CD1c-positive myeloid dendritic cell (primary cell): ENCODE measurements around the gene ARSB.

ENCODE experiments used
- DNase-seq: peaks from one replicate; pipeline ENCODE4 v3.0.0-alpha.2; 2016; ENCODE audit errors: extremely low spot score

The ARSB gene

DNA sequence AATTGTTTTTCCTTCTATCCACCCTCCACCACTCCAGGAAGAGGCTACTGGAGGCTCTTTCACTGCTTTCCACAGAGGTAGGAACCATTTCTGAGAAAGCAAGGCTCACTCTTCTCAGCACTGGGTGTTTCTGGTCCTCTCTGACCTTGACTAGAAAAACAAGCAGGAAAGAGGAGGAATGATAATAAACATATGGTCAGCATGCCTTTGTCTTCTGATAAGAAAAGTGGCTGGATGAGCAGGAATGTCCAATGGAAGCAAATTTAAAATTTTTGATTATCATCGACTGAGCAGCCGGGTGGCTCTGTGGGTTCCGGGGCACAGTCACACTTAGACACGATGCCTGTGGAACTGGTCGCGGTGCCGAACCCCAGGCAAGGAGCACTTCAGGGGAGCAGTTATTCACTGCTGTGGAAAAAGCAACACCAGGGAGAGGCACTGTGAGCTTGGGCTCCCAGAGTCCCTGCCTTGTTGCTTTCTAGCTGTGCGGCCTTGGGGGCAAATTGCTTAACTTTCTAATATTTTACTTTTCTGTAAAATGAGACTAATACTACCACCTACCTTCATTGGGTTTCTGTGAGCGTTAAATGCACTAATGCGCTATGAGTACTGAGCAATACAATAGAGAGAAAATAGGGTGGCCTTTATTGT, 179.5 kb downstream of the ARSB start:
- DNase-seq: no peak

DNA sequence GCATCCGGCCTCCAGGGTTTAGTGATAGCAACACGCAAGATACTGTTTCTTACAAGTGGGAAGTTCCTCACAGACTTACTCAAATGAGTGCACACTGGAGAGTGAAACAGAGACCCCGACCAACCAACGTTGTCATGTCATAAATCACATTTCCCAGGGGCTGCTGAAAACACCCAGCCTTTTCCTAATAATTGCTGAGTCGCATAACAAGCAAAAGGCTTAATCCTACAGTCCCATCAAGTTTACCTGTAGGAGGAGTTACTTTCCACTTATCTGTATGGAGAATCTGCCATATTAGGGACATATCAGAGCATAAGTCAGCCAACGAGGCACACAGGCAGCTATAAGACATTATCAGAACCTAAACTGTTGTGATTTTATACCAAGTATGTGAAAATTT, 180.1 kb downstream of the ARSB start:
- no peak for DNase-seq

DNA sequence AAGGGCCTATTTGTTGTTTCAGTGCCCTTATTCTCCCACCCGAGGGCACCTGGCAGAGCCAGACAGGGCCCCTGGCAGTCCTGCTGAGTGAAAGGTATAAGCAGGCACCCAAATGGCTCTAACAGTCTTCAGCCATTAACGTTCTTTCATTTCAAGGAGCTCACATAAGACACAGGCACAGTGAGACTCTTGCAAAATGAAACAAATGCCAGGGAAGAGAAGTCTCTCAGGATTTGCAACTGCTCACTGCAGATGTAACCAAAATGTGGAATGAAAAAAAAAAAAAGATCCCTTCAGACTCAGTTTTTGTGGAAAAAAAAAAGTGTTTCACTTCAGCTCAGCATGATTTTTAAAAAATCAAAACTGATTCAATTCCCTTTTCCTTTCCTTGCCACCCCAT, 181.2 kb downstream of the ARSB start:
- DNase-seq: no peak

DNA sequence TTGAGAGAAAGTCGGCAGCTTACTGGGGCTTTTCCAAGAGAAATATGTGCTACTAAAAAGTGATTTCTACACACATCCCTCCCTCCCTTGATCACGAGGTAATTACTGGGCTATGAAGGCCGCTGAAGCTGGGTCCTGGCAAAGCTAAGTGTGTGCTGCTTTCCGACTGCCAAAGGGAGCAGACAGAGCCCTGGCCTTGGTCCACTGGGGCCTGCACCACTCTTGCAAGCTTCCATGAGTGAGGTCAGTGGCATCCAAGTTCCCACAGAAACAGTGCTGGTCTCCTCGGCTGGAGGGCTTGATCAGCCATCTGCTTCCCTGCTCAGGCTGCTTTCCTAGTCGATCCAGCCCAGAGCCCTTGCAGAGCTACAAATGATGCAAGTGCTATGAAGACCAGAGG, 181.8 kb downstream of the ARSB start:
- no peak for DNase-seq

DNA sequence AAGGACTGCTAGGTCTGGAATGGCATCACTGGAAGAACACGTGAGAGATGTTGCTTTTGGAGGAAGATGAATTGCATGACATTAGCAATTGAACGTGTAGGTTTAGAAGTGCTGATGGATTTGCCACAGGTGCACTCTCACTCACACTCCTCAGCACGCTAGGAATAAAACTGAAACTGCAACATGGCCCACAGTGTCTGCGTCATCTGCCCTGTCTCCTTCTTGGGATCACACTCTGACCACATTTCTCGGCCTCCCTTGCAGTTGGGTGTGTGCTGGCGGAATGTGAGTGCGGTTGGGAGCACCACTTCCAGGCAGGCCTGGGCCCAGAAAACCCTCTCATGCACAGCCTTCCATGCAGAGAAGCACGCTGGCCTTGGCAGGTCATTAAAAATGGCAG, 183.7 kb downstream of the ARSB start:
- DNase-seq: no peak

DNA sequence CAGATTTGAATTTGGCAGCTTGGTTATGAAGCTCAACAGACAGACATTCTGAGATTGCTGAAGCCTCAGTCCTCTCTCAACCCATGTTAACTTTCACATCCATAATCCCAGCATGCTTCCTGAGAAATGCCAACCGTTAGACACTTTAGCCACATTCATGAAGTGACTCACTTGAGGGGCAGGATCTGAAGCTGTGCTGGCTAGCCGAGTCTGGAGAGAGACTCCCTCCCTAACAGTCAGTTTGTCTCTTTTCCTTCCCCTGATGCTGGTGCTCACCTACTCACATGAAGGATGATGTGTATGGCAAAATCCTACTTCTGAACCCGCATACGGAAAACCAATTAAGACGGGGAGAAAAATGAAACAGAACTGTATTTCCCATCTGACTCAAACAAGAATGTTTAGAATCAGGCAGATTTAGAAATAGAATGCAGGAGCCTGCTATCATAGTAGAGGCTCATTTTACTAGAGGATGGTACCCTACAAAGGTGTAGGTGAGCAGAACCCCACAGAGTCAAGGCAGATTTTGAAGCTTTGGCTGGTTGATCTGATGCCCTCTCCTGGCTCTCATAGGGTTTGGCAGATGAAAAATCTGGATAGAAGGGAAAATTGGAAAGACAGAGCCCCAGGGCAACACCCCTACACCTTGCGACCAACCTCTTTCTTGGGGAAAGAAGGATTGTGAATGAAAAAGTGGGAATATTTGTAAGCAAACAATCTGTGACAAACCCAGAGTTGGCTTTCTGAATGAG, 185.7 kb downstream of the ARSB start:
- no peak for DNase-seq

DNA sequence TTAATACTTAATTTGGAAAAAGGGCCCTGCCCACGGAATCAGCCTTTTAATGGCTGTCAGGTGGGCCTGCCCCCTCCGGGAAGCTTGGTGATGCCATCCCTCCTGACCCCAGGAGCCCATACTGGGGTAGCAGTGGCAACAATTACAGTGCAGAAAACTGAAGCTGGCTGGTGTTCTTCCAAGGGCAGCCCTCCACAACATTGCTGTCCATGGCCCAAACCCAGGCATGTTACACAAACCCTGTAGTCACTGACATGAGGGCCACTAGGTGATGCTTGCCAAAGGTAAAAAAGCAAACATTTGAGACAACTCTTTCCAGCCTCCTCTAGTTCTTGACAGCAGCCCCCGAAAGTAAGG, 186.5 kb downstream of the ARSB start:
- DNase-seq: no peak

DNA sequence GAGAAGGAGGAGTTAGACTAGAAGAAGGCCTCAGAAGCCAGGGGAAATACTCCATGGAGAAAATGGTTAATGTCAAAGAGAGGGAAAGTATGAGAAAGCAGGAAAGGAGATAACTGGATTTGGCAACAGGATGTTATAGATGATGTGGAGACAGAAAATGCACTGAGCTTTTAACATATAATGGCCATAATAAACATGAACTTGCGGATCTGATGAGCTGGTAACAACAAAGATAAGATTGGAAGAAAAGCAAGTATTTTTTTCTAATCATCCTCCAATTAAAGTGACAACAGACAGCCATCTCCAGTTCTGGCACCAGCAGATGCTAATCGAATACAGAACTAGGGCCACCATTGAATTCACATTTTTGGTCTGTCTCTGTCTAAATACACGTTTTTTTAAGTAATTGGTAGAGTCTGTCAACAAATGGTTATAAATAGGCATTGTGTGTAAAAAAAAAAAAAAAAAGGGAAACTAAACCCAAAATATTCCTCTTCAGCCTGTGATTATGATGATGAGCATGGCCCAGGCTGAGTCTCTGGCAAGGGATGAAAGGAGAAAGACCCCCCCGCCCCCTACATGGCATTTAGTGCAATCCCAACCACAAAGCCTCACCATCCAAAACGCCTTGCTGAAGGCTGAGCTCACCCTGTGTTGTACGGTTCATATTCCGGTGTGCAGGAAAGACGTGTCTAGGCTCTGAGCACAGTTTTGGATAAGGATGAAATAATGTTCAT, 187.0 kb downstream of the ARSB start:
- no peak for DNase-seq

DNA sequence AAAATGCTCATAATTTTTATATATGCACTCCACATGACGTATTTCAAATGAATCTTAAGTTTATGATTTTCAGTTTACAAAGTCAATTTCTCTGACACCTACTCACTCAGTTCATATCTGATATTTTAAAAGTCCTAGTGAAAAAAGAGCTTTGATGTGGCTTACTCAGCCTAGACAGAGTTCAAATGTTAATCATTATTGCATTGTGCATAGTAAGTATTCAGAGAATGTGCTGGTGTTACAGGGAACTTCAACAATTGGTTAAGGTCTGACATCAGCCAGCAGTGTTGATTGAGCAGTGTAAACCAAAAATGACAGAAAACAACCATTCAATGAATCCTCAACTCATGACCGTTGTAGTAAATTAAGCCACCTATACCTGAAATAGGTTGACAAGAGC, 189.4 kb downstream of the ARSB start:
- DNase-seq: no peak

DNA sequence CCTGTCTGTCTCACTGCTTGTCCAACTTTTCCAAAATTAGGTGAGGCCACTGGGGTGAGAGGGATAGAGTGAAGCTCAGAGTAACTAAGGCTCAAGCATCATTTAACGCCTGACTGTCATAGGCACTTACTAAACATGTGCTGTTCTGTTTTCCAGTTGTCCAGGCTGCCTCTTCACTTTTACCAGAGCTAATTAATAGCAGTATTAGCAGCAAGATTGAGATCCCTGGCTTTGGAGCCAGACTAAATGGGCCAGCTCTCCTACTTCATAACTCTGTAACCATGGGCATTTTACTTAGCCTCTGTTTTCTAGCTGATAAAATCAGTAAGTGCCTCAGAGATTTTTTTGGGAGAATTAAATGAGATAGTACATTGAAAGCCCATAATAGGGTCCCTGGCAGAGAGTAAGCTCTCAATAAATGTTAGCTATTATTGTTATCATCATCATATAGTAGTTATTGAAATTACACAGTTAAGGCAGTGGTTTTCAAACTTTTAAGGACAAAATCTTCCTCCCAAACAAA, 190.4 kb downstream of the ARSB start:
- DNase-seq: no peak

DNA sequence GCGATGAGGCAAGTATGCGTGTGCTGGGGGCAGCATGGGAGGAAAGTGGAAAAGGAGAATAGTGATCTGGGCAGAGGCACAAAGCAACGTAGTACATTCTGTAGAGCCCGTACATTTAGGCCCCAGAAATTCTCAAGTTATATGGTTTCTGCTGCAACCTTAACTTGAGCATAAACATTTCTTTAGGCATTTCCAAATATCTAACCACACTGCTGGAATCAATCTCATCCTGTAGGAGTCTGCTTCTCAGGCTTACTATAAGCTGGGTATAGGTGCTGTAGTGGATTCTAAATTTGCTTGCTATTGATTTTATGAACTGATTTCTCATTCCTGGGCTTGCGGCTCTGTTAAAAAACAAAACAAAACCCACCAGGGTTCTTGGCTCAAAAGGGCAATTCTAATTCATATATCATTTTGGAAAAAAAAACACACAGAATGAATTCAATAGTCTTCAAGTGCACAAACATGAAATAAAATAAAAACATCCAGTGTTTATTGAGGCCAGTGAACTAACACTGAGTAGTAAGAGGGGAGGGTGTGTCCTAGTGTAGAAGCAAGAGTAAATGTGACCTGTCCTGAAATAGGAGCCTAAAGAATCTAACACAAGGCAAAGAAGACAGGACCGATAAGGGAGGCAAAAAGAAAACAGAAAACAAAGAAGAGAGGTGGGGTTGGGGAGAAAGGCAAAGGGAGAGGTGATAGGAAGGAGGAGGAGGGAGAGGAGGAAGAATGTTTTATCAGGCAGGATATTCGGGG, 191.0 kb downstream of the ARSB start:
- DNase-seq: no peak

DNA sequence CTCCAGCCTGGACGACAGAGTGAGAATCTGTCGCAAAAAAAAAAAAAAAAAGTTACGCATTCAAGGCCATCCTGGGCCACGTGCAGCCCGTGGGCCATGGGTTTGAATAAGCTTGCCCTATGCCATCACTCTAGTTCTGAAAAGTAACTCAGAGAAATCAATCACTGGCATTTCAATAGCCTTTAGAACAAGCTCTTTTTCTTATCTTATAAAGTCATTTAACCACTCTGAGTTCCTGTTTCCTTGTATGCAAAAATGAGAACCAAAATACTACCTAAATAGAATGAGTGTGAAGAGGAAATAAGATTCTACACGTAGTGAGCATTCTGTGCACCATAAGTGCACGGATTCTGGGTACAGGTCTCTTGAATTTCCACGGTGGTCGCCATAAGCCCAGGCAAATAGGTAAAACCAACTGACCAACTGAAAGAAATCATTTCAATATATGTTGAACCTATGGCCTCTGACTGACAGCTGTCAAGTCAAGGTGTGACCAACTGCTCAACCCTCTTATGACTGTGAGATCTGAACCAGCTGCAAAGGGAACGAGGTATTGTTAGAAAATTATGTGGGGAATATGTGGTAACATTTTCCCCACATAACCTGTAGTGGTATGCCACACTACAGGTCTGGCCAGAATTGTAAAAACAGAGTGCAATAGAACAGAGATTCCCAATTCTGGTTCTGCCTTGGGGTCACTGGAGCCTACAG, 192.6 kb downstream of the ARSB start:
- no peak for DNase-seq

DNA sequence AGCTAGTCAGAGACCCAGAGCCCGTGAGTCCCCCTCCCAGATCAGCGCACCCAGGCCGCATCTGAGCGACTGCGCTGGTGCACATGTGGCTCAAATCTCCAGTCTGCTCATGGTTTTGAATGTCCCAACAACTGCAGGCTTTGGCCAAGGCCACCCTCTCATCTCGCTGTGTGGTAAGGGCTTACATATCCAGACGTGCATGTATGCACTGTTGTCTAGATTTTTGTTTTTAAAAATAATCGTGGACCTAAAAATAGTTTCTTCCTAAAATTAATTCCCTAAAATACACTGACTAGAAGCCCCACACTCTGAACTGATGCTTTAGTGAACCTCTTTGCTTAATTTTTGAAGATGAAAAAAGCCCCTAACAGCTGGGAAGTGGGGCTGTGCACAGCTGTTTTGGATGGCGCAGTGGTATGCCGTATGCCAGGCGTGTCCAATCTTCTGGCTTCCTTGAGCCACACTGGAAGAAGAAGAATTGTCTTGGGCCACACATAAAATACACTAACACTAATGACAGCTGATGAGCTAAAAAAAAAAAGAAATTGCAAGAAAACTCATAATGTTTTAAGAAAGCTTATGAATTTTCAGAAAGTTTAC, 193.5 kb downstream of the ARSB start:
- DNase-seq: no peak

DNA sequence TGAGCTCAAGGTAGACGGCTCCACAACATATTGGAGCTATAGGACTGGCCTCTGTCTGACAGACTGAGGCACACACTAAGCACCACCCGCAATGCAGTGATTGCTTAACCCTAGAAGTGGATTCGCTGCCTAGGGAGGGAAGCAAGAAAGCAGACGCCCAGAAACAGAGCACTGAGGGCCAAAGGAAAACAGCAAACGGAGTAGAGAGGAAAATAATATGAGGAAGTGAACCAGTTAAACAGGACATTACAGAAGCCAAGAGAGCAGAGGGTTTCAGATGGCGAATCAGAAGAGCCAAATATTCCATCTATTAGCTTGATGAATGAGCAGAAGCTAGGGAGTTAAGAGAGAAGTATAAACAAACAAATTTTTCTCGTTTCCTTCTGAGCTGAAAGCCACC, 197.3 kb downstream of the ARSB start:
- DNase-seq: peak; percentile 7

DNA sequence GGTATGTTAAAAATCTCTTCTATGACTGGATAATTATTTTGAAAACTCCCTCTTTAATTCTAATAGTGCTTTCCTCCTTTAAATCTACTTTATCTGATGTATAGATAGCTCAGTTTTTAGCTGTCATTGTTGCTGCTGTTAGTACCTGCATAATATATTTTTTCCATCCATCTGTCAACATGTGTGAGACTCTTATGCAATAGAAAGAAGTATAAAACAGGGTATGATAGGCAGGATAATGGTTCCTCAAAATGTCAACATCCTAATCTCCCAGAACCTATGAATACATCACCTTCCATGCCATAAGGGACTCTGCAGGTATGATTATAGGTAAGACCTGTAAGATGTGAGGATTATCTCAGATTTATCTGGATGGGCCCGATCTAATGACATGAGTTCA, 199.7 kb downstream of the ARSB start:
- DNase-seq: no peak

DNA sequence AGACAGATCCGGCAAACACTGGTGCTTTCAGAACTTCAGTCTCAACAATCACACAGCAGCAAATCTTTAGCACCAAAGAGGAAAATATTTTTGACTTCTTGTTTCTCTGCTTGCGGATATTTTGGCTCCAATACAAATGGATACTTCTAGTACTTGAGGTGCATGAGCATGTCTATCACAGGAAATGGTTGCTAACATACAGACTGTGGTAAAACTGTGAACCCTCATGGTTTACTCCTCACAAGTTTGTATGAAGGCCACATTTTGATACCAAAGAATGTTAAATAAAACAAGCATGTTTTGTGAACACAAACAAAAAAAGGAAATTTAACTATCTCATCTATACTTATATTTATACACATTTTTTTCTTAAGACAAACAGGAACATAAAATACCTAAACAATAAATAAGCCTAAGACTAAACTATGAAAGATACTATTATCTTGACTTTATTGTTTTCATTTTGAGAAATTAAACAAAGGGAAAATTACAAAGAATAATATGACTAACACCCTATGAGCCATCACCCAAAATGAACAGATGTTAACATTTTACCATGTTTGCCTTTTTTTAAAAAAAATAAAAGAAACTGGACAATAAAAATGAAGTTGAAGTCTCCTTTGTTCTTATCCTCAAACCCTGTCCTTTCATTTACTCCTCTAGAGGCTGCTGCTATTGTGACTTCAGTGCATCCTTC, 201.5 kb downstream of the ARSB start:
- DNase-seq: no peak

DNA sequence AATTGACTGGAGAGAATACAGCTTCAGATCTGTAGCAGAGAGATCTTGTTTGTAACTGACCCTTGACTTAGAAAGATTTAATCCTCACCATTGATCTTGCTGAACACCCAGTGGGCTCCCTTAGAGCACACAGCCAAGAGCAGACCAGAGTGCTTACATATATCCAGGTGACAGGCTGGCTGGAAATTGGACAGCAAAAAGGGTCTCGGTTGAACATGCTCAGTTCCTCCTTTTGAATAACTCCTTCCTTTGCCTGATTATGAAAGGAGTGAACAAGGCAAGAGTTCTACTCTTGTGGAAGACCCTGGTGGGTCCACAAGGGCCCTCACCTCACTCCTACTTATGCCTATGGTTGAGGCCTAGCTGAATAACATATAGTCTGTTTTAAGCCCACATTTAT, 202.4 kb downstream of the ARSB start:
- no peak for DNase-seq

DNA sequence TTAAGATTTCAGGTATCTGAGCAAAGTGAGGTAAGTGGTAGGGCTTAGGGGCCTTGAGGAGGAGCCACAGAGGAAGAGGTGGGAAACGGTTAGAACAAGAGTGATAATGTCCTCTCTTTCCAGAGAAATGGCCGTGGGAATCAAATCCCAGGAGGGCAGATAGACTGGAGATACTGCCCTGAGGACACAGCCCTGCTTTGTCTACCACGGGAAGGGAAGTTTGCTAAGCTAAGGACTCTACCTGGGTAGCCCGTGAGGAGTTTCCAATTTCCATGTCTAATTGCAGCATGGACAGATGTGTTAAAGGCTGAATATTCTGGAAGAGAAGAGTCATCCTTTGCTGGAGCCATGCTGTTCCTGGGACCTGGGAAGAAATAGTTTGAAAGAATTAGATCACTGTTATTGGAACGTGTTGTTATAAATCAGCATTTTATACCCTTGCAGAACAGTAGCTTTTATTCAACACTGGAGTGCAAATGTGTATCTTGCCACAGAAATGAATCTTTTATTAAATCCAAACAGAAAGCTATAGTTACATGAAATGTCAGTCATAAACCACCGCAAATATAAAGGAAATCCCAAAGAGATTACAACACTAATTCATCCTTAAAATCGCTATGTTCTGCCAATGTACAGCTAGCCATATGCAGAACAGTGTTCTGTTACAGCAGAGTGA, 203.4 kb downstream of the ARSB start:
- no peak for DNase-seq

DNA sequence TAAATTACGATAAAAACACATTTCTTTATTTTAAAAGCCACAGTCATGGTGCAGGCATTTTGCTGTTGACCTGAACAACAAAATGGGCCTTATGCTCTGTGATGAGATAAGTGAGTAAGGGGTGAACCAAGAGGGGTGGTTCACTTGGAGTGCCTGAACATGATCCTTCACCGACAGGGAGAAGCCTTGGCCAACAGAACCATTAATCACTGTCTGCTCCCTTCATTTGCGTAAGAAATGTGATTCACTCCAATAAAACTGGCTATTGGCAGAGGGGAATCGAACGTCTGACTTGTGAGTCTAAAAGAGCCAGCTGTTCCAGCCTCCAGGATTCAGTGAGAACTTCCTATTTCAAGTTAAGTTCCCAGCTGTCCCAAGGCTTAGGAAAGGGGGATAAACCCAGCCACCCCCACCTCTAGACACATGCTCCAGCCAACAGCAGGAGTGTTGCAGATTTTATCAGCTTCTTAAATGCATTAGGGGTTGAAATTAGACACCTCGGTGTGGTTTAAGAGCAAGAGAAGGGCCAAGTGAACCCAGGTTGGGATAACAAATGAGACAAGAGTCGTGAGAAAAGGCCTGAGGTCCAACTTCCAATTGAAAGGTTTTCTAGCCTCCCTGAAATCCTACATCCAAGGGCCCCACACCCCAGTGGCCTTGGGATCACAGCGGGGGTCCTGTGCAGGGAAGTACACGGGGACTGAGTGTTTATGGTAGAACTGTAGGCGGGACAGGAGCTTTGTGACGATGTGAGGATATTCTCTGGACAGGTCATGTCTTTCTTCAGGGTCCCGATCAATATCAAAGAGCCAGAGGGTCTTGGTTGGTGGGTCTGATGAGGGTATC, 205.1 kb downstream of the ARSB start:
- no peak for DNase-seq
